NCI-H524 treated with DMSO at 0.1 percent for 48 hours (cell line): Measurements from ENCODE around the gene MSRB3.

Source experiments
- DNase-seq: peaks from one replicate; lab custom pipeline; 2025; lab: John Stamatoyannopoulos, UW

The MSRB3 gene

DNA sequence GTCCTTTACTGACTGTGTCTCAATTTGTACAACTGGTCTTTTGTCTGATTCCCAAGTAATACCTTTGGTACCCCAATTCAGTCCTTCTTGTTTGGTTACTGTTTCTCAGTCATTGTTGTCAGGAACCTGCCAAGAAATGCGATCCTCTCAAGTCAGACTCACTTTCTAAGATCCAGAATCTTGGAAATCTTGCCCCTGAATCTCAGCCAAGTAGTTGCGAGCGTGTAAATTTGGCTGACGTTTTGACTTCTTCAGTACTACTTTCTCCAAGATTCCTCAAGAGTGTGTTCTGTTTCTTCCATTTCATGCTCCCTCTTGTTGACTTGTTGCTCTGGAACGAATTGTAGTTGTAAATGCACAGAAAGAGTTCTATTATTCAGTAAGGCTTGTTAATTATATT lies 114.0 kb downstream of the MSRB3 start:
- no peak for DNase-seq

DNA sequence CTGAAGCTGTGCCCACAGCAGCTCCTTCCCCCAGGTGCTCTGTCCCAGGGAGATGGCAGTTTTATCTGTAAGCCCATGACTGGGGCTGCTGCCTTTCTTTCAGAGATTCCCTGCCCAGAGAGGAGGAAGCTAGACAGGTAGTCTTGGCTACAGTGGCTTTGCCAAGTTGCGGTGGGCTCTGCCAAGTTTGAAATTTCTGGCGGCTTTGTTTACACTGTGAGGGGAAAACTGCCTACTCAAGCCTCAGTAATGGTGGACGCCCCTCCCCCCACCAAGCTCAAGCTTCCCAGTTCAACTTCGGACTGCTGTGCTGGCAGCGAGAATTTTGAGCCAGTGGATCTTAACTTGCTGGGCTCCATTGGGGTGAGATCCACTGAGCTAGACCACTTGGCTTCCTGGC lies 124.7 kb downstream of the MSRB3 start:
- DNase-seq = no peak

- no peak for DNase-seq
Observed at GRCh38 chr12:65407388-65408149, 129.1 kb downstream of the MSRB3 start.

GRCh38 chr12:65408441-65408840 lies 130.0 kb downstream of the MSRB3 start:
- no peak for DNase-seq

DNA sequence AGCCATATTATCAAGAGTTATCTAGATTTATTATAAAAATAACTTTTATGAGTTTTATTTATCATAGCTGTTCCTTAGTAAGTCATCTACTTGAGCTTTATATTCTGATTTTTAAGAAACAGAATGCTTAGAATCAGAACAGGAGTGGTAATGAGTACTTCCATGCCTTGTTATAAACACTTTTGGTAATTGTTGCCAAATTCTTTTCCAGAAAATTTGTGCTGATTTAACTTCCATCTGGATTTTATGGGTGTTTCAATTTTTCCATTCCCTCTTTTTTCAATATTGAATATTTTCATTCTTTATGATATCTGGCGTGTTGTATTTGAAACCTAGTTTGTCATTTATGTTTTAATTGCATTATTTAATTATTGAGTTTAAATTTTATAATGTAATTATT lies 131.2 kb downstream of the MSRB3 start:
- no peak for DNase-seq

GRCh38 chr12:65411171-65411570 lies 132.7 kb downstream of the MSRB3 start:
- DNase-seq = no peak

- DNase-seq = no peak
Observed at GRCh38 chr12:65414526-65414925, 136.0 kb downstream of the MSRB3 start.

GRCh38 chr12:65415826-65416225 lies 137.3 kb downstream of the MSRB3 start:
- no peak for DNase-seq

- DNase-seq = no peak
Observed at GRCh38 chr12:65419284-65420072, 141.0 kb downstream of the MSRB3 start.

- DNase-seq = no peak
Observed at GRCh38 chr12:65420941-65421340, 142.5 kb downstream of the MSRB3 start.

- DNase-seq = no peak
Observed at GRCh38 chr12:65427646-65428045, 149.2 kb downstream of the MSRB3 start.

GRCh38 chr12:65430006-65430405 lies 151.5 kb downstream of the MSRB3 start:
- DNase-seq = no peak

DNA sequence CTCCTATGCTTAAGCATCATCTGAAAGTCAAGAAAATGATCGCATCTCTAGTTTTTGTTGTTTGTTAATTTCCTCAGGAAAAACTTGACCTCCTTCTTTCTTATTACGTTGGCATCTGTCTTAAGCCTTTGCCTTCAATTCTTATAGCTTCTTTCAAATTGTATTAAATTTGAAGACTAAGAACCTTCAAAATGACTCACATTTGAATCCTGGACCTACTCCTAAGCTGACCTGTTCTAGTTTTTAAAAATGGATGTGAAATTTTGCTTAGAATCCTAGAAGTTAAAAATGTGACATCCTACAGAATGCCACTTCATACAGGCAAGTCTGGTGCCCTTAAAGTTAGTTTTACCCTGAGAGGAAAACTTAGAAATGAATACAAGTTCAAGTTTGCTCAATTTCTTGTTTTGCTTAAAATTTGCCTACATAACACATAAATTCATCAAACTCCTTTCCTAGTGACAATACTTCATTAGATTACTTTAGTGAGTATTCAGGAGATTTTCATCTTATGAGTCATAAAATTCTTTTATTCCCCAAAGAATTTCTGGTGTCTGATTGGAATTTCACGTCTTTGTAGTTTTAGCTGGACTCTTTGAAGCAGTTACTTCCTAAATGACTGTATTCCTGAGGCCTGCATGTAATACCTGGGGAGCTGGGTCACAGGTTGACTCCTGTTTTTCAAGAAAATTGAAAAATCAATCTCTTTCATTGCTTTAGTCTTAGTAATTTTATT lies 152.3 kb downstream of the MSRB3 start:
- no peak for DNase-seq

DNA sequence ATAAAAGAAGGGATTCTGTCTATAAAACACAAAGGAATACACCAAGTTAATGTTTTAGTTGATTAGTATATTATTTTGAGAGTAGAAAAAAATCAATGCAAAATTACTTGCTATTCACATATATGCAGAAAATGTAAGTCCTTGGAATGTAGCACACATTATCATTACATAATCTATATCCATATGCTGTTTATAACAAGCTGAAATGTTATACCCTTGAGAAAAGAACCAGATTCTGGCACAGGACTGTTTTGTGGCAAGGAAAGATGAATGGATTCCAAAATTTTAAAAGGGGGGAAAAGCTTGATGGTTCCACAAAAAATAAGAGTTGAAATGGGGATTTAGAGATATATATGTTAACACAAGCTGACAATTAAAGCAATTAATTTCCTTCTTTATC lies 153.6 kb downstream of the MSRB3 start:
- DNase-seq = no peak

DNA sequence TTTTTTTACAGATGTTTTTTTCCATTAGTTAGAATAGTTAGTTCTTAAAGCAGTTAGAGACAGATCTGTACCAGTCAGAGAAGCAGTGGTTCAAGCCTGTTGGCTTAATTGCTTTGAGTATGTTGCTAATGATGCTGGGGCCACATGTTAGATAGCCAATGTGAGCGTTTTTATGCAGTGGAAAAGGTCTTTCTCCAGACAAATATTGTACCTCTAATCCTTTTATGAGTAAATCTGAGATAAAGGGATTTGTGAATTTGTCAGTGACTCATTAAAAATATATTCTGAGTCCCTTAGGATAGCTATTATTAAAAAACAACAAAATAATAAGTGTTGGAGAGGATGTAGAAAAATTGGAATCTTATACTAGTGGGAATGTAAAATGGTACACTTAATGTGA lies 154.2 kb downstream of the MSRB3 start:
- DNase-seq = no peak

- DNase-seq = no peak
Observed at GRCh38 chr12:65434737-65435136, 156.3 kb downstream of the MSRB3 start.

- no peak for DNase-seq
Observed at GRCh38 chr12:65443038-65443437, 164.6 kb downstream of the MSRB3 start.

DNA sequence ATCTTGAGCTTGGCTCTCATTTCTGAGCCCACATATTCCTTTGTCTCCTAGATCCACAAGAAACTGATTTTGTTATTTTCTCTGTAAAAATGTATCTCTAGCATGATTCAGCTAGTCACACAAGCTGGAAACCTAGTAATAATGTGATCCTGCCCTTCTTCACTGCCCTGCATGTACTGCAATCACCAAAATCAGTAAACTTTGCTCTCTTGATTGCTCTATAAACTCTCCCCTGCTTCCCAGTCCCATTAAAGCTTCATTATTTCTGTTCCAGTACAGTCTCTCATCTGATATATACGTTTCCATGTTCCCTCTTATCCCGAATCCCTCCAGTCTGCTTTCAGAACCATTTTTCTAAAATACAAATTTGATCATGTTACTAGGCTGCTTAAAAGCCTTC lies 166.5 kb downstream of the MSRB3 start:
- no peak for DNase-seq

DNA sequence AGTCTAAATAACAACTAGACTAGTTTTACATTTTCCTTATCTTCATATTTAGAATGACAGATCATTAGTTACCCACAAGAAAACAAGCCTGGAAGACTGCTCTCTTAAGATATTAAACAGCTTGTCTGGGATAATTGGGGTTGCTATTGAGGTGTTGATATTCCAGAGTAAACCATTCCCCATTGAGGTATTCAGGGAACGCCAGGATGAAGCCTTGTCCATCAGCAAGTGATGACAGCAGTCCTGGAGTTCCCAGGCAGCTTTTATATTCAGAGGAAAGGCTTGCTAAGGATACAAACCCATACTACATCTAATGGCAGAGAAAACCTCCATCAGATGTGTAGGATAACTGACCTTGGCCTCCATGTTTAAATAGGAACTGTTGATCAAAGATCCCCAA lies 168.4 kb downstream of the MSRB3 start:
- no peak for DNase-seq

DNA sequence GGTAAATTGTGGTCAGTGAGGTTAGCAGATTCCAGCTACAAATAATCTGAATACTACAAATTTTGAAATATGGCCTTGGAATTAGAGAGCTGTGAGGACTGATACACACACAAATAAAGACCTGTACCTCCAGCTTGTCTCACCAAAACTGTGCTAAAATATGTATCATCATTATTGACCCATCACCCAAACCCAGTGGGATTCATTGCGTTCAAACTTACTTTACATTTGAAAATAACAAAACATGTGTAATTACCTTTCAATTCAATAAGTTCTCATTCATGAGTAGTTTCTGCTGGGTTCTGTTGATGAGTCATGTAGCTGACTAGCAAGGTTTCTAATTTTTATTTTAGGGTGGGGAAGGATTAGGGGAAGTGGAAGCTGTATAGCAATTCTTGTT lies 170.9 kb downstream of the MSRB3 start:
- no peak for DNase-seq

DNA sequence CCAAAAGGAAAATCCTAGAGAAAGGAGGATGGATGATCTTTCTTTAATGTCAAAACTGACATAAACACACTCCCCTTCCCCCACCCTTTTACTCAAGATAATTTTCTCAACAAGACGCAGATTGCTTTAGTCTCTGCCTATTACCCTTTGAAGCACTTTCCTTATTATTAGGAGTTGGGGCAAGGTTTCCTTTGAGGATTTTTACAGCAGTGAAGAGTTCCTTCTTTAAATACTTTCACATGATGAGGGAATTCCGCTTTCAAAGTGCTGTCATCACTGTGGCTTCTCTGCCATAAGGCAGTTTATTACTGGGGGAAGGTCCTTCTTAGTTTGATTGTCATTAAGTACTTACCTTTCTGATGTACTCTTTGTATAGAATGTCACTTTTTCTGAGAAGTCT lies 172.1 kb downstream of the MSRB3 start:
- no peak for DNase-seq

- DNase-seq = no peak
Observed at GRCh38 chr12:65454115-65454787, 175.8 kb downstream of the MSRB3 start.
